ENCODE data around the gene STX4. TPM values are rescaled to one million over a fixed set of nuclear protein-coding genes. Genes with fewer than 3 reads are reported as not detected.

The STX4 gene
- polyA plus RNA-seq, 3 donors, result 31.8 to 83.0 (median 66.8) TPM

DNA sequence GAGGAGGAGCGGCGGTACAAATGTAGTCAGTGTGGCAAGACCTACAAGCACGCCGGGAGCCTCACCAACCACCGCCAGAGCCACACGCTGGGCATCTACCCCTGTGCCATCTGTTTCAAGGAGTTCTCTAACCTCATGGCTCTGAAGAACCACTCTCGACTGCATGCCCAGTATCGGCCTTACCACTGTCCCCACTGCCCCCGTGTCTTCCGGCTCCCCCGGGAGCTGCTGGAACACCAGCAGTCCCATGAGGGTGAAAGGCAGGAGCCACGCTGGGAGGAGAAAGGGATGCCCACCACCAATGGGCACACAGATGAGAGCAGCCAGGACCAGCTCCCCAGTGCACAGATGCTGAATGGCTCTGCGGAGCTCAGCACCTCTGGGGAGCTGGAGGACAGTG, 43.7 kb downstream of the STX4 start:
- no peak overlapping the region for H3K27ac ChIP-seq (ENCODE audit: low read depth, low read length)
- 93 to 95% (median 94%) methylated on average over 13 of the region's 13 CpGs for WGBS, 3 donors

DNA sequence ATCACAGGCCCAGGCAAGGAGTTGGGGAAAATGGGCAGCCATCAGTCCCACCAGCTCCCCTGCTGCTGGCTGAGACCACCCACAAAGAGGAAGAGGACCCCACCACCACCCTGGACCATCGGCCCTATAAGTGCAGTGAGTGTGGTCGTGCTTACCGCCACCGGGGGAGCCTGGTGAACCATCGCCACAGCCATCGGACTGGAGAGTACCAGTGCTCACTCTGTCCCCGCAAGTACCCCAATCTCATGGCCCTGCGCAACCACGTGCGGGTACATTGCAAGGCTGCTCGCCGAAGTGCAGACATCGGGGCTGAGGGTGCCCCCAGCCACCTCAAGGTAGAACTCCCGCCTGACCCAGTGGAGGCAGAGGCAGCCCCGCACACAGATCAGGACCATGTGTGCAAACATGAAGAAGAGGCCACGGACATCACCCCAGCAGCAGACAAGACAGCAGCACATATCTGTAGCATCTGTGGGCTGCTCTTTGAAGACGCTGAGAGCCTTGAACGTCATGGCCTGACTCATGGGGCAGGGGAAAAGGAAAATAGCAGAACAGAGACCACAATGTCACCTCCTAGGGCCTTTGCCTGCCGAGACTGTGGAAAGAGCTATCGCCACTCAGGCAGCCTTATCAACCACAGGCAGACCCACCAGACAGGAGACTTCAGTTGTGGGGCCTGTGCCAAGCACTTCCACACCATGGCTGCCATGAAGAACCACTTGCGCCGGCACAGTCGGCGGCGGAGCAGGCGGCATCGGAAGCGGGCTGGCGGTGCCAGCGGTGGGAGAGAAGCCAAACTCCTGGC, 44.4 kb downstream of the STX4 start:
- WGBS, 3 donors, result 93 to 95% (median 94%) methylated on average over 30 of the region's 30 CpGs

DNA sequence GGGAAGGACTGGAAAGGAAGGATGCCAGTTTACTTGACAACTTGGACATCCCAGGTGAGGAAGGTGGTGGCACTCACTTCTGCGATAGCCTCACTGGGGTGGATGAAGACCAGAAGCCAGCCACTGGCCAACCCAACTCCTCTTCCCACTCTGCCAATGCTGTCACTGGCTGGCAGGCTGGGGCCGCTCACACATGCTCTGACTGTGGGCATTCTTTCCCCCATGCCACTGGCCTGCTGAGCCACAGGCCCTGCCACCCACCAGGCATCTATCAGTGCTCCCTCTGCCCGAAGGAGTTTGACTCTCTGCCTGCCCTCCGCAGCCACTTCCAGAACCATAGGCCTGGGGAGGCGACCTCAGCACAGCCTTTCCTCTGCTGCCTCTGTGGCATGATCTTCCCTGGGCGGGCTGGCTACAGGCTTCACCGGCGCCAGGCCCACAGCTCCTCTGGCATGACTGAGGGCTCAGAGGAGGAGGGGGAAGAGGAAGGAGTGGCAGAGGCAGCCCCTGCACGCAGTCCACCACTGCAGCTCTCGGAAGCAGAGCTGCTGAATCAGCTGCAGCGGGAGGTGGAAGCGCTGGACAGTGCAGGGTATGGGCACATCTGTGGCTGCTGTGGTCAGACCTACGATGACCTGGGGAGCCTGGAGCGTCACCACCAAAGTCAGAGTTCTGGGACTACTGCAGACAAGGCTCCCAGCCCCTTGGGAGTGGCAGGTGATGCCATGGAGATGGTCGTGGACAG, 45.4 kb downstream of the STX4 start:
- no peak overlapping the region for H3K27ac ChIP-seq (ENCODE audit: low read depth, low read length)
- 84 to 91% (median 84%) methylated on average over 15 of the region's 15 CpGs for WGBS, 3 donors

More for the DNA sequence above, 44.4 kb downstream of the STX4 start:
- H3K27ac ChIP-seq (ENCODE audit: low read depth, low read length), result no peak overlapping the region

DNA sequence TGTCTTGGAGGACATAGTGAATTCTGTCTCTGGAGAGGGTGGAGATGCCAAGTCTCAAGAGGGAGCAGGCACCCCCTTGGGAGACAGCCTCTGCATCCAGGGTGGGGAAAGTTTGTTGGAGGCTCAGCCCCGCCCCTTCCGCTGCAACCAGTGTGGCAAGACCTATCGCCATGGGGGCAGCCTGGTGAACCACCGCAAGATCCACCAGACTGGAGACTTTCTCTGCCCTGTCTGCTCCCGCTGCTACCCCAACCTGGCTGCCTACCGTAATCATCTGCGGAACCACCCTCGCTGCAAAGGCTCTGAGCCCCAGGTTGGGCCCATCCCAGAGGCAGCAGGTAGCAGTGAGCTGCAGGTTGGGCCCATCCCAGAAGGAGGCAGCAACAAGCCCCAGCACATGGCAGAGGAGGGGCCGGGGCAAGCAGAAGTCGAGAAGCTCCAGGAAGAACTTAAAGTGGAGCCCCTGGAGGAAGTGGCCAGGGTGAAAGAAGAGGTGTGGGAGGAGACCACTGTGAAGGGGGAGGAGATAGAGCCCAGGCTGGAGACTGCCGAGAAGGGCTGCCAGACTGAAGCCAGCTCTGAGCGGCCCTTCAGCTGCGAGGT, 46.1 kb downstream of the STX4 start:
- 68 to 88% (median 73%) methylated on average over 13 of the region's 13 CpGs for WGBS, 3 donors
- no peak overlapping the region for H3K27ac ChIP-seq (ENCODE audit: low read depth, low read length)

DNA sequence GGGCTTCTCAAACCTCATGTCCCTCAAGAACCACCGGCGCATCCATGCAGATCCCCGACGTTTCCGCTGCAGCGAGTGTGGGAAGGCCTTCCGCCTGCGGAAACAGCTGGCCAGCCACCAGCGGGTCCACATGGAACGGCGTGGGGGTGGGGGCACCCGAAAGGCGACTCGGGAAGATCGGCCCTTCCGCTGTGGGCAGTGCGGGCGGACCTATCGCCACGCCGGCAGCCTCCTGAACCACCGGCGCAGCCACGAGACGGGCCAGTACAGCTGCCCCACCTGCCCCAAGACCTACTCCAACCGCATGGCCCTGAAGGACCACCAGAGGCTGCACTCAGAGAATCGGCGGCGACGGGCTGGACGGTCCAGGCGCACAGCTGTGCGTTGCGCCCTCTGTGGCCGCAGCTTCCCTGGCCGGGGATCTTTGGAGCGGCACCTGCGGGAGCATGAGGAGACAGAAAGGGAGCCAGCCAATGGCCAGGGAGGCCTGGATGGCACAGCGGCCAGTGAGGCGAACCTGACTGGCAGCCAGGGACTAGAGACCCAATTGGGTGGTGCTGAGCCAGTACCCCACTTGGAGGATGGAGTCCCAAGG, 46.8 kb downstream of the STX4 start:
- WGBS, 3 donors, result 96% methylated on average over 40 of the region's 40 CpGs
- H3K27ac ChIP-seq (ENCODE audit: low read depth, low read length), result no peak overlapping the region

DNA sequence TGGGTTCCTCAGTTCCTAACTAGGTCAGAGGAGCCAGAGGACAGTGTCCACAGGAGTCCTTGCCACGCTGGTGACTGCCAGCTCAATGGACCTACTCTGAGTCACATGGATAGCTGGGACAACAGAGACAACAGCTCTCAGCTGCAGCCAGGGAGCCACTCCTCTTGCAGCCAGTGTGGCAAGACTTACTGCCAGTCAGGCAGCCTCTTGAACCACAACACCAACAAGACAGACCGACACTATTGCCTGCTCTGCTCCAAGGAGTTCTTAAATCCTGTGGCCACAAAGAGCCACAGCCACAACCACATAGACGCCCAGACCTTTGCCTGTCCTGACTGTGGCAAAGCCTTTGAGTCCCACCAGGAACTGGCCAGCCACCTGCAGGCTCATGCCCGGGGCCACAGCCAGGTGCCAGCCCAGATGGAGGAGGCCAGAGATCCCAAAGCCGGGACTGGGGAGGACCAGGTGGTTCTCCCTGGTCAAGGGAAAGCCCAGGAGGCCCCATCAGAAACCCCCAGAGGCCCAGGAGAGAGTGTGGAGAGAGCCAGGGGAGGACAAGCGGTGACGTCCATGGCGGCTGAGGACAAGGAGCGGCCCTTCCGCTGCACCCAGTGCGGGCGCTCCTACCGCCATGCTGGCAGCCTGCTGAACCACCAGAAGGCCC, 47.5 kb downstream of the STX4 start:
- 93 to 95% (median 93%) methylated on average over 13 of the region's 13 CpGs for WGBS, 3 donors
- no peak overlapping the region for H3K27ac ChIP-seq (ENCODE audit: low read depth, low read length)

DNA sequence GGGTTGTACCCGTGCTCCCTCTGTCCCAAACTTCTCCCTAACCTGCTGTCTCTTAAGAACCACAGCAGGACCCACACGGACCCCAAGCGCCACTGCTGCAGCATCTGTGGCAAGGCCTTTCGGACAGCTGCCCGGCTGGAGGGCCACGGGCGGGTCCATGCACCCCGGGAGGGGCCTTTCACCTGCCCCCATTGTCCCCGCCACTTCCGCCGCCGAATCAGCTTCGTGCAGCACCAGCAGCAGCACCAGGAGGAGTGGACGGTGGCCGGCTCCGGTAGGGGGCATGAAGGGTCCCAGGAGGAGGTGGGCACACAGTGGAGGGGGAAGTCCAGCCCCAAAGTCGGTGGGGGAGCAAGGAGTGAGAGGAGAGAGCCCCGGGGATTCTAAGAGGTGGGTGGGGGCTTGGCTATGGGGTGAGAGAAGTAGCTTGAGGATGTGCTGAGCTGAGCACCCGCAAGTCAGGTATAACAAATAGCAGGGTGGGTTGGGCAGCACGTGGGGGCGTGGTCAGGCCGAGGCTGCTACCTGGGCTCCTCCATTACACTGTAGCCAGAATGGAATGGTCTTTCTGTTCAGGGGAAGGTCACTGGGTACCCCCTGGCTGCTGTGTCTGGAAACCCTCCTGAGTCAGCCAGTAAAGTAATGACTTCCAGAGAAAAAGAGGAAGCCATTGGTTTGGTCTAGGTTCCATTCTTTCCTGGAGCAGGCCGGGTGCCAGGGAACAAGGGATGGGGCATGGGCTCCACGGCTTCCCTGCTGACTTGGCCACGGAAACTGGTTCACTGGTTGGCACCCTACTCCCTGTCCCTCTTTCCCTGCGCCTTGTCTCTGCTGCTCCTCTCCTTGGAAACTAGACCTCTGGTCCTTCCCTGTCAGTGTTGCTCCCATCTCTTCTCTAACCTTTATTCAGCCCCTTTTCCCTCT, 48.3 kb downstream of the STX4 start:
- 82 to 88% (median 83%) methylated on average over 26 of the region's 26 CpGs for WGBS, 3 donors
- no peak overlapping the region for H3K27ac ChIP-seq (ENCODE audit: low read depth, low read length)

DNA sequence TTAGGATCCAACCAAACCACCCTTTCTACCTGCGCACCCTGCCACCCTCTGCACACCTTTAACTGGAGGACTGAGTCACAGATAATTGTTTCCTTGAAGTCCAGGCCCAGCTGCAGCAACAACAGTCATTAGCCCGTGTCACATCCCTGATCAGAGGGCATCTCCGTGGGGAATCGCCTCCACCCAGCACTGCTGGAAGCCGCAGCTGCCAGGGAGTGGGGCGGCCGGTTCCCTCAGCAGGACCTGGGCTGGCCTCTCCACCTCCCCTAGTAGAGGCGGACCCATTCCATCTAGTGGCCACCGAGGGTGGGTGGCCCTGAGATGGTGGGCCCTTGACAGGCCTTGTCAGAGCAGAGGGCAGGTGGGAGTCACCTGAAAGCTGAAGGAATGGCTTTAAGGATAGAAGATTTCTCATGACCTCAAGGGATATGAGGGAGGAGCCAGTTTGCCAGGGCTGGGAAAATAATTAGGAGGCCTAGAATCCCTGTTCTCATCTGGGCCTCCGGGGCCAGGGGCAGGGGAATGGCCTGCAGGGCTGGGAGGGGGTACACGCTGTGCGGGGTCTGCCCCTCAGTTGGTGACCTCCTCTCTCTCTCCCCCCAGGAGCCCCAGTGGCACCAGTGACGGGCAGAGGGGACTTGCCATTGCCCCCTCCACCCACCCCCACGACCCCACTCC, 49.1 kb downstream of the STX4 start:
- WGBS, 3 donors, result 71 to 79% (median 79%) methylated on average over 10 to 14 of the region's 14 CpGs

DNA sequence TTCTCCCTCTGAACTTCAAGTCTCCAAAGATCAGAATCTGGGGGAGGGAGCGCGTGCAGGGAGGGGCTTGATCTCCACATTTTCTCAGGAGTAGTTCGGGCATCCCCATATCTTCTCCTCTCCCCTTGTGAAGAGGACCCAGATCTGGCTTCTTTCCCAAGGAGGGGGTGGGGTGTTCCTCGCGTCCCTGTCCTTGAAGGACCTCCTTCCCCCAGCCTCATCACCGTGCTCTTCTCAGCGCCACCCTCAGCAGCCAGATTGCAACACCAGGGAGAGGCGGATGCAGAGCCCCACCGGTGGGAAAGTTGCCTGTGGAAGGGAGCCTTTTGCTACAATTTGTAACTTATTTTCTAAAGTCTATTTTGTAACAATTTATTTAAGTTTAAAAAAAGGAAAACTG, 49.7 kb downstream of the STX4 start:
- H3K27ac ChIP-seq (ENCODE audit: low read depth, low read length), result no peak overlapping the region
- WGBS, 3 donors, result 59 to 62% (median 60%) methylated on average over 9 of the region's 9 CpGs

More for the DNA sequence above, 49.1 kb downstream of the STX4 start:
- no peak overlapping the region for H3K27ac ChIP-seq (ENCODE audit: low read depth, low read length)

DNA sequence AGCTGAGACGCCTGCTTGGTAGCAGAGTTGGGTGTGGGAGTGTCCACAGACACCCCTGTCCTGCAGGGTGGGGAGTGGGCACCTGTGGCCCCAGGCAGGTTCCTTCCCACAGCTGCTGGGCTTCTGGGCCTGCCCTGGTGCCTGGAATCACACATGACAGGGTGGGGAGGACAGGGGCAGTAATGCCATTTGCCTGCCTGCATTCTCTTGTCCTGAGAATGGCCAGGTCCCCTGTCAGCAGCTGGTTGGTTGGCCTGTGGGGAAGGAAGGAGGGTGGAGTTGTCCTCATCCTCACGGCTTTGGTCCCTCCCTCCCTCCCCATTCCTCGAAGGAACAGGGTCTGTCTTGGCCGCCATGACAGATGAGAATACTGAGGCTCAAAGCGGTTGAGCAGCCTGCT, 50.2 kb downstream of the STX4 start:
- 62 to 81% (median 79%) methylated on average over 4 to 5 of the region's 5 CpGs for WGBS, 3 donors
- H3K27ac ChIP-seq (ENCODE audit: low read depth, low read length), result no peak overlapping the region

DNA sequence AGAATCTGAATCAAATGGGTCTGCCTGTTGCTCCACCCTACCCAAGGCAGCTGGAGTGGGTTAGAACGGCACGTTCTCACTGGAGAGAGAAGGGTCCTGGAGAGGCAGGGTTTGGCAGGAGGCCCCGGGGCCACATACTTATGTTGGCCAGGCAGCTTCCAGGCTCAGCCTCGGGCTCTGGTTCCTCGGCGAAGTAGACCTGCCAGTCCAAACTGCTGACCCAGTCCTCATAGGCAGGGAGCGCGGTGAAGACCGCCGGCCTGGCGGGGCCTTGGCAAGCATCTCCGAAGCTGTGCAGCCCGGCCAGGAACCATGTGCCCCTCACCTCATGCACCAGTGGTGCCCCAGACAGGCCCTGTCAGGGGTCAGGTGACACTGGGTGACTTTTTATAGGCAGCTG, 50.6 kb downstream of the STX4 start:
- H3K27ac ChIP-seq (ENCODE audit: low read depth, low read length), result no peak overlapping the region
- 85 to 92% (median 90%) methylated on average over 13 of the region's 13 CpGs for WGBS, 3 donors

DNA sequence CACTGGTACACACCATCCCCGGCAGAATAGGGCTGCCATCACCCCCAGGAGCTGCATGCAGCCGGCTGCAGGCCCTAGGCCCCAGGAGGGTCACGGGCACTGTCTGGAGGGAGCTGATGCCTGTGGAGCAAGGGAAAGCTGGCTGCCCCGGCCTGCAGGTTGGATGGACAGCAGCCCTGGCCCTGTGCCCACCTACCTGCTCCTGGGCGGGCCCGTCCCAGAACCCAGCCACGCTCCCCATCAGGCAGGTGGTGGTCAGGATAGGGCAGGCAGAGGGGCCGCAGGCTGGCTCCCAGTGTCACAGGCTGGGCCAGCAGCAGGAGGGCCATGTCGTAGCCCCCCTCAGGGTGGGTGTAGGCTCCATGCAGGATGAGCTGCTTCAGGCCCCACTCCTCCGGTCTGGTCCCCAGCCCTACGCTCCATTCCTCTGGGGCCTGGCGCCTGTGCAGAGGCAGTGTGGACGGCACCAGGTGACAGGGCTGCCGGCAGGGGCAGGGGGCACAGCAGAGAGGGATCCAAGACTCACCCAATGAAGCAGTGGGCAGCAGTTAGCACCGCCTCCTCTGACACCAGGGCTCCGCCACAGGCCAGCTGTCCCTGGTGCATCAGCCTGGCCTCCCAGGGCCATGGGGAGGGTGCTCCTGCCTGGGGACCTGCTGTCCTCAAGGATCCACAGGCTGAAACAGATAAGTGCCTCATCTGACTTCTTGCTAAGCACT, 51.4 kb downstream of the STX4 start:
- 79 to 91% (median 88%) methylated on average over 15 to 16 of the region's 16 CpGs for WGBS, 3 donors

DNA sequence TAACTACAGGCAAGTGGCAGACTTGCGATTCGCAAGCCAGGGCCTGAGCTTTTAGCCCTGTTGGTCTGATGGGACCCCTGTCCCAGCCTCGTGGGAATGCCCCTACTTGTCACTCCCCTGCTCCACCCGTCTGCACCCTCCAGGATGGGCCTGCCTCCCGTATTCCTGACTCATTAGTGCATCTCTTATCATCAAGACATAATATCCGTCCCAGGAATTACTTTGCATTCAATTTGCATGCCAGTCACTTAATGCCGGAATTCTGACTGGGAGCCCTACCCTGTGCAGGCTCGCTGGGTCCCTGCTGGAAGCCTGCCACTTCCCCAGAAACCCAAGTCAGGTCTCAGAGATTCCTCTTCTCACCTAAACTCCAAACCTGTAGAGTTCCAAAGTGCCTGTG, 52.1 kb downstream of the STX4 start:
- H3K27ac ChIP-seq (ENCODE audit: low read depth, low read length), result no peak overlapping the region
- WGBS, 3 donors, result 80 to 83% (median 82%) methylated on average over 8 of the region's 8 CpGs

More for the DNA sequence above, 51.4 kb downstream of the STX4 start:
- no peak overlapping the region for H3K27ac ChIP-seq (ENCODE audit: low read depth, low read length)

DNA sequence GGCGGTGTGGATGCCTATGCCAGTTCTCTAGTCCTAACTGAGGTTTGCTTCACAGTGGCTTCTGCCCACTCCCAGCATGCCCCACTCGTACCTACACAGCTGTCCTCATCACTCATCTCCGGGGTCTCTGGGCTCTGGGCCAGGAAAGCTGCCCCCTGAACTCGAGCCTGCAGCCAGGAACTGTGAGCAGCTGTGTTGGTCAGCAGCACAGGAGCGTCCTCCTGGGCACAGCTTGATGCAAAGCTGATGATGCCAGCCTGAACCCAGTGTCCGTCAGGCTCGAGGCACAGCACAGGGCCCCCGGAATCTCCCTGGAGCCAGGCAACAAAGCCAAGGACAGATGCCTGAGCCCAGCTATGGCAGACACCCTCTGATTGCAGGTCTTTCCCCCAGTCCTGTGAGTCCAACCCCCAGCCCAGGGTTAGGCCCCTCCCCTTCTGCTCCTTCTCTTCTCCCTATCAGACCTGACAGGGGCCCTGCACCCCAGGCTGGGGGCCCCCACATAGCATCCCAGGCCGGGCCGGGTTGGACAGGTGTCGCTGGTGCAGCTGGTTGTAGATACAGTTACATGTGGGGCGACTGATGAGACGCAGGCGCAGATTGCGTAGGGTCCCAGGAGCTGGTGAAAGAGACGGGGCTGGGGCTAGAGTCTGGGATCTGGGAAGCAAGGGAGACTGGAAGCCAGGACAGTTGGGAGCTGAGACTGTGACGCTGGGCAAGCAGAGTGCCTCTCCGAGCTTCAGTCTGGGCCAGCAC, 52.7 kb downstream of the STX4 start:
- WGBS, 3 donors, result 82 to 87% (median 84%) methylated on average over 18 of the region's 18 CpGs
- no peak overlapping the region for H3K27ac ChIP-seq (ENCODE audit: low read depth, low read length)

DNA sequence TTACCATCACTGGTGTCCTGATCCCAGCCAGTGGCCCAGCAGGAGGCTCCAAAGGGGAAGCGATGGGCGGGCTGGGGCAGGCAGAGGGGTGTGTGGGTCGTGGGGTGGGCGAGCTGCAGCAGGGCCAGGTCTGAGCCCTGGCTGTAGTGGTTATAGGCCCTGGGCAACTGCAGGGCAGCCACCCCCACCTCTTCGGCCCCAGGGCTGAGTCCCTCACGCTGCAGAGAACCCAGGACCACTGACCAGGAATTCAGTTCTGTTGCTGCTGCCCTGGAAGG, 53.2 kb downstream of the STX4 start:
- 81 to 91% (median 83%) methylated on average over 6 of the region's 6 CpGs for WGBS, 3 donors
- no peak overlapping the region for H3K27ac ChIP-seq (ENCODE audit: low read depth, low read length)

DNA sequence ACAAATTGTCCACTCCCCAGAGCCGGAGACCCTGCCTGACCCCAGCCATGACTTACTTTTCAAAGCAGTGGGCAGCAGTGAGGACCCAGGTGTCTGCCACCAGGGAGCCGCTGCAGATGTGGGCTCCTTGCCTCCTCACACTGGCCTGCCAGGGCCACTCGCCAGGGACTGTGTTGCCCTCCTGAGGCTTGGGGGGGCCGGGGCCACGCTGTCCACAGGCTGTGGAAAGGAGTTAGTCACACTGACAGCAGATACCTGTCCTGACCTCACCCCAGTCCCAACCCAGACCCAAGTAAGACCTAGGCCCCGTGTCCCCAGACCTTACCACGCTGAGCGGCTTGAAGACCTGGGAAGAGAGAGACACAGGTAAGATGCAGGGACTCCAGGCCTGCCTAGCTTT, 54.1 kb downstream of the STX4 start:
- H3K27ac ChIP-seq (ENCODE audit: low read depth, low read length), result no peak overlapping the region
- WGBS, 3 donors, result 89 to 93% (median 90%) methylated on average over 8 of the region's 8 CpGs

All from adipose tissue (tissue), 3 donors.